Thyroid gland (tissue), 4 donors: ENCODE results near the gene HRK.

Experiments
- POLR2A ChIP-seq, 2 donors: fragments of 450-650 bp; IDR thresholded peaks; one replicate each; pipeline ENCODE4 v1.6.1; 2017; ENCODE audit warnings: antibody characterized with exemption in 2 of 2, mild to moderate bottlenecking in 2 of 2, moderate library complexity in 1 of 2
- TF ChIP-seq, protein P1 (sequence below), 6 experiments: fragments of 200-600 bp in 3 of 6; fragments of 450-650 bp in 3 of 6; sonication (generic) in 3 of 6; IDR thresholded peaks; one replicate each; pipeline ENCODE4 v1.5.1; 2016 to 2019; ENCODE audit warnings: antibody characterized with exemption in 6 of 6, mild to moderate bottlenecking in 2 of 6, inconsistent platforms in 1 of 6, moderate library complexity in 1 of 6

DNA sequence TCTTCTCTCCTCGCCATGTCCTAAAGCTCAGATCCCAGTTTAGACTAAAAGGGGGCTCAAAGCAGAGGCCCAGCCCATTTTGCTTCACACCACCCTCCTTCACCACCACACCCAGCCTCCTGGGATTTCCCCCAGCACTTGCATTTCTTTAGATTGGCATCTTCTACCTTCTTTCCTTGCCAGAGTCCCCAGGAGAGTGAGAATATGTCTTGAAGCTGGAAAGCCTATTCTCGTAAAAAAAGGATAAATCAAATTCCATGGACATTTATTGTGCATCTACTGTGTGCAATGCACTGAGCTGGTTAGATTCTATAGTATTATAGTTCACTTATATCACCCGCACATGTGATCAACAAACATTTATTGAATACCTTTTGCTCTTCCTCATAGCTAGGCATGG lies 39.7 kb upstream of the HRK start:
- TF ChIP-seq, protein P1, sequence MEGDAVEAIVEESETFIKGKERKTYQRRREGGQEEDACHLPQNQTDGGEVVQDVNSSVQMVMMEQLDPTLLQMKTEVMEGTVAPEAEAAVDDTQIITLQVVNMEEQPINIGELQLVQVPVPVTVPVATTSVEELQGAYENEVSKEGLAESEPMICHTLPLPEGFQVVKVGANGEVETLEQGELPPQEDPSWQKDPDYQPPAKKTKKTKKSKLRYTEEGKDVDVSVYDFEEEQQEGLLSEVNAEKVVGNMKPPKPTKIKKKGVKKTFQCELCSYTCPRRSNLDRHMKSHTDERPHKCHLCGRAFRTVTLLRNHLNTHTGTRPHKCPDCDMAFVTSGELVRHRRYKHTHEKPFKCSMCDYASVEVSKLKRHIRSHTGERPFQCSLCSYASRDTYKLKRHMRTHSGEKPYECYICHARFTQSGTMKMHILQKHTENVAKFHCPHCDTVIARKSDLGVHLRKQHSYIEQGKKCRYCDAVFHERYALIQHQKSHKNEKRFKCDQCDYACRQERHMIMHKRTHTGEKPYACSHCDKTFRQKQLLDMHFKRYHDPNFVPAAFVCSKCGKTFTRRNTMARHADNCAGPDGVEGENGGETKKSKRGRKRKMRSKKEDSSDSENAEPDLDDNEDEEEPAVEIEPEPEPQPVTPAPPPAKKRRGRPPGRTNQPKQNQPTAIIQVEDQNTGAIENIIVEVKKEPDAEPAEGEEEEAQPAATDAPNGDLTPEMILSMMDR (IDR thresholded peaks at IDR 0.05), result no peak
- TF ChIP-seq POLR2A (IDR thresholded peaks at IDR 0.05), result no peak
